WI38 (cell line): Measurements from ENCODE around the gene PFAS.

ENCODE experiments used
- H3K4me3 ChIP-seq: 2 replicates; pipeline ENCODE4 v1.5.1; 2011; ENCODE audit warnings: low read depth, mild to moderate bottlenecking, control low read depth, low read length
- TF ChIP-seq, protein P1 (sequence below): IDR thresholded peaks from 2 replicates; pipeline ENCODE4 v1.5.1; 2012; ENCODE audit warnings: low read depth, mild to moderate bottlenecking, control low read depth, low read length

The PFAS gene

DNA sequence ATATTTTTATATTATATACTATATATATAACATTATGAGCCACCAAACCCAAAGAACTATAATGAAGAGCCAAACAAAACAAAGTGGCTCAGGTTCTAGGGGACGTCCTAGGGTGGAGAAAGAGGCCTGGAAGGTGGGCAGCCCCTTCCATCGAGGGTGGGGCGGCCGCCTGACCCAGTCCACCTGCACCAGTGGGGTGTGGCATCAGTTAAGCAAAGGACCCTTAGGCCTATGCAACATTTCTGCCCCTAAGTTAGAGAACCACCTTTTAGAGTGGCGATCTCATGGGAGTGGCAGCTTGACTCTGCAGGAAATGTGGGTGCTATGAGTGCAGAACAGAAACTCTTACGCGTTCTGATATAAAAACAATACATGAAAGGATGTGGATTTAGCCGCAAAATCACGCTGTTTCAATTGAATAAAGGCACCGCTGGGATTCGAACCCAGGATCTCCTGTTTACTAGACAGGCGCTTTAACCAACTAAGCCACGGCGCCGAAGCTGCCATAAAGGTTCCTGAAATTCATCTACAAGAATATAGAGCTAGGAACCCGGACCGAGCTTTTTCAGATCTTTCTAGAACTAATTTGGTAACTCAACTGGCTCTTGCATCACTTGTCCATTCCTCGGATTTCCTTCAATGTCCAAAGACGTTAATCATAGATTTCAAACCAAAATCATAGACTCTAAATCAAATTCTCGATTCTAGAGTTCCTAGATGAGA, 23.1 kb upstream of the PFAS start:
- peak overlapping the region; percentile 13; the same call in 1 of the 2 replicates for H3K4me3 ChIP-seq

DNA sequence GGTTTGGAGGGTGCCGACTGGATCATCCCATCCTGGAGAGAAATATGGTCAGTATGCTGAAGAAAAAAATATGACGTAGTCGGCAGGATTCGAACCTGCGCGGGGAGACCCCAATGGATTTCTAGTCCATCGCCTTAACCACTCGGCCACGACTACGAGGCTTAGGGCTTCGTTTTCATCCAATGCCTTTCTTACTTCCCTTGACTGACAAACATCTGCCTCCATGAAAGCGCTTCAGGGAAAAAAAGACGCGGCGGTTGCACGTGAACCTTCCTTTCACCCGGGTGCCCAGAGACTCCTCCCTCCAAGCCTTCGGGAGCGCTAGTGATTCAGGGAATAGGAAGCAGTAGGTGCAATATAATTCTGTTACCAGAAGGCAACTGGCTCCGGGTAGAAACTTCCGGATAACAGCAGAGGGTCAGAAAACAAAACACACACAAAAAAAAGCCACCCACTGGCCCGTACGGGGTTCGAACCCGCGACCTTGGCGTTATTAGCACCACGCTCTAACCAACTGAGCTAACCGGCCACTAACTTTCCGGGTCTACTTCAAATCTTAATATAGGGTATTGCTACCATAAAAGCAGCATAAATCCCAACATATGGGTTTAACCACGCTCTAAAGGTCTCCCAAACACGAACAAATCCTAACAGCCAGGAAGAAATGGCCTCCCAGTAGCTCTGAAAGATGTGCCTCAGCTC, 22.4 kb upstream of the PFAS start:
- TF ChIP-seq, protein P1, sequence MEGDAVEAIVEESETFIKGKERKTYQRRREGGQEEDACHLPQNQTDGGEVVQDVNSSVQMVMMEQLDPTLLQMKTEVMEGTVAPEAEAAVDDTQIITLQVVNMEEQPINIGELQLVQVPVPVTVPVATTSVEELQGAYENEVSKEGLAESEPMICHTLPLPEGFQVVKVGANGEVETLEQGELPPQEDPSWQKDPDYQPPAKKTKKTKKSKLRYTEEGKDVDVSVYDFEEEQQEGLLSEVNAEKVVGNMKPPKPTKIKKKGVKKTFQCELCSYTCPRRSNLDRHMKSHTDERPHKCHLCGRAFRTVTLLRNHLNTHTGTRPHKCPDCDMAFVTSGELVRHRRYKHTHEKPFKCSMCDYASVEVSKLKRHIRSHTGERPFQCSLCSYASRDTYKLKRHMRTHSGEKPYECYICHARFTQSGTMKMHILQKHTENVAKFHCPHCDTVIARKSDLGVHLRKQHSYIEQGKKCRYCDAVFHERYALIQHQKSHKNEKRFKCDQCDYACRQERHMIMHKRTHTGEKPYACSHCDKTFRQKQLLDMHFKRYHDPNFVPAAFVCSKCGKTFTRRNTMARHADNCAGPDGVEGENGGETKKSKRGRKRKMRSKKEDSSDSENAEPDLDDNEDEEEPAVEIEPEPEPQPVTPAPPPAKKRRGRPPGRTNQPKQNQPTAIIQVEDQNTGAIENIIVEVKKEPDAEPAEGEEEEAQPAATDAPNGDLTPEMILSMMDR: no peak
- H3K4me3 ChIP-seq: peak overlapping the region; percentile 47

More for the DNA sequence above, 23.1 kb upstream of the PFAS start:
- TF ChIP-seq, protein P1: no peak

DNA sequence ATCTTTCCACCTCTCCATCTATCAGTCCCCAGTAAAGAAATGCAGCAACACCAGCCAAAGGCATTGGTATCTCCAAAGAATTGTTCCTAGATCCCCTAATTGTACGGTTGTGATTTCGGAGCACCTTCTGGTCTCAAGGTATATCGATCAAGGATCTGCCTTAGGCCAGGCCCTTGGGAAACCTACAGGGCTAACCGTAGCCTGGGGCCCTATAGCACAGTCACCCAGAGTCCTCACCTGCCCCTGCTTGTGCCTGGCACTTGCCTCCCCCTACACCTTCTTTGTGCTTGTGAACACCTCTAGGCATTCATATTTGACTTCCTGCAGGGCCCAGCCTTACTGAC, 21.9 kb upstream of the PFAS start:
- TF ChIP-seq, protein P1: no peak
- peak overlapping the region; percentile 47 for H3K4me3 ChIP-seq

DNA sequence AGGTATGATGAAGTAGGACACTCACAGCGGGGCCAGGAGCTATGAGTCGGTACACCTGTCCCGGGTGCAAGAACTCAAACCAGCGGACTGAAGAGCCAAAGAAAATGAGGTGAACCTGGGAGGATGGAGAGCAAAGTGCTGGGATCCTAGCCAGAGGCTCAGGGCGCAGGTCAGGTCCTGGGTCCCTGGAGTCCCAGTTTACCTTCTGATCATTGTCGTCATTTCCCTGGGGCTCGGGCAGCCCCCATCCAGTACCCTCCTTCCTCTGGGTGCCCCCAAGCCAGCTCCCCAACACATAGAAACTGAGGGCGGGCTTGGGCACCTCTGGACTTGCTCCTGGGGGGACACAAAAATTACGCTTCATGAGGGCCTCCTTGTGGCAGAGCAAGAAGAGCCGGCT, 17.4 kb upstream of the PFAS start:
- TF ChIP-seq, protein P1: no peak

DNA sequence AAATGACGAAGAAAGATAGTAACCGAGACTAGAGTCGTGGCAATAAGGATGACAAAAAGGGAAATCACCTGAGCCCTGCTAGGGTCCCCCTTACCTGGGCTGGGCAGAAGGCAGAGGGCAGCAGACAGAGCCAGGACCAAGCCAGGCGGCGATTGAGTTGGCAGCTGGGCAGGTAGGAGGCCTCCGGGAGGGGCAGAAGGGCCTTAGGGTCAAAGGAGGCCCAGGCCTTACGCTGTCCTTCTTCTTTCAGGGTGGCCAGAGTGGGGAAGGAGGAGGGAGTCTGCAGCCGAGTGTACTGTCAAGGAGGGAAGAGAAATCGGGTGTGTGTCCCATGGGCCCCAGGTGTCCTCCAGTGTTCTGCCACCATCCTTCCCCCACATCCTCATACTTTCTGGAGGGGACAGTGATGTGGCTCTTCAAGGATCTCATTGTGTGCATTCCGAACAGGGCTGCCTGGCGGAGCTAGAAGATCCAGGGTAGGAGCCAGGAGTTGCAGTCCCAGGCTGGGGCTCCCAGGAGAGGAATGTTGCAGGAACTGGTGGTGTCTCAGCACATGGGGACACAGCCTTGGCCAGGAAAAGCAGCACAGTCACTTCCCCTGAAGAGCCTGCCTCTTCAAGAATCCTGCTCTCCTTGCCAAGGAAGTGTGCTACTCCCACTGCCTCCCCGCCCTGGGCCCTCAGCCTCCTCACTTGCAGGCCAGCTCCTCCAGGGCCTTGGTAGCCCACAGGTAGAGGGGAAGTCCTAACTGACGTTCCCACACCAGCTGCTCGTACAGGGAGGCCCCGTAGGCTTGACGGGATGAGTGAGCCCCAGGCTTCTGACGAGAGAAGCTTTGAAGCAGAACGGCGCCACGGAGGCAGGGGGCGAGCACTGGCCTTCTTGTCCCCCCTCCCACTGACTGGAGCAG, 14.5 kb upstream of the PFAS start:
- TF ChIP-seq, protein P1: no peak
- no peak overlapping the region for H3K4me3 ChIP-seq

More for the DNA sequence above, 17.4 kb upstream of the PFAS start:
- H3K4me3 ChIP-seq: no peak overlapping the region

DNA sequence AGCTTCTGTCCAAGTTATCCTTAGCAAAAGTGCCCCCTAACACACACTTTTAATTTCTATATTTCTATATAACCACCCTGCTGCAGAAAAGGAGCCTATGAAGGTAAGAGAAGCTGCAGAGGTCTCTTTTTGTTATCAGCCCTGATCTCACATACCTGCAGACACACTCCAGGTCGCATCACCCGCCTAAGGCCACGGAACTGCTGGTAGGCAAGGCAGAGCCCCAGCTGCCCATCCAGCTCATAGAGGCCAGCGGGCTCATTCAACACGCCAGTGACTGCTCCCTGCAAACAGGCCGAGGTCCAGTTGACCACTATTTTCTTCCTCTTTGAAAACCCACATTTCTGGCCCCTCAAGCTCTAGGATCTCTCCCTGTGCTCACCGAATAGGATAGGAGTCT, 13.4 kb upstream of the PFAS start:
- no peak overlapping the region for H3K4me3 ChIP-seq
- TF ChIP-seq, protein P1: no peak
